GM10248 (cell line): Measurements from ENCODE around the gene MEIOC.

Experiments used
- CTCF ChIA-PET: fragments of 300-600 bp; sonication (Branson Sonifier 250); formaldehyde crosslinking; extraction: SDS; loops from one replicate; lab custom pipeline; 2021; ENCODE audit warnings: antibody characterized with exemption; lab: Yijun Ruan, JAX
- POLR2A ChIA-PET: fragments of 350-650 bp; sonication (Branson Sonifier 250); formaldehyde crosslinking; extraction: SDS; loops from one replicate; lab custom pipeline; 2020; ENCODE audit warnings: antibody characterized with exemption; lab: Yijun Ruan, JAX
- DNase-seq: peaks from one replicate; pipeline ENCODE4 v3.0.0; 2012; ENCODE audit errors: extremely low spot score
- CTCF ChIP-seq: IDR thresholded peaks from 2 replicates; pipeline ENCODE4 v1.5.1; 2012; ENCODE audit warnings: mild to moderate bottlenecking, low read depth; ENCODE audit errors: extremely low read depth, missing control alignments, control extremely low read depth

Gene MEIOC

GRCh38 chr17:44722254-44722653 lies 66.0 kb downstream of the MEIOC start:
- ChIA-PET CTCF (interaction anchor here (1.2 kb wide), 1 partner anchor 12 kb away, joined by 3 read pairs; no protein-coding TSS in a partner anchor), POLR2A (no interaction called here)
- no peak for TF ChIP-seq CTCF
- no peak for DNase-seq
